K562 (cell line): ENCODE measurements around the gene EDDM13. TPM values are rescaled to one million over a fixed set of nuclear protein-coding genes. Genes with fewer than 3 reads are reported as not detected.

Experiments
- ATAC-seq: fragments of 200-7000 bp; cut with Tn5 transposase; 3 replicates; pipeline ENCODE4 v1.9.1; 2020; ENCODE audit warnings: moderate library complexity
- BruUV-seq: library from RNA; stranded (reverse); fragments of 400-500 nt; replicated peaks from 2 replicates; lab custom pipeline; 2021; lab: Mats Ljungman, UMichigan
- CTCF ChIA-PET: fragments of 300-600 bp; formaldehyde crosslinking; extraction: SDS; loops from one replicate; lab custom pipeline; 2021; ENCODE audit warnings: low intra/inter-chr PET ratio; lab: Yijun Ruan, JAX
- POLR2A ChIA-PET: fragments of 300-600, 350-650 bp; sonication (Branson Sonifier 250); formaldehyde crosslinking; extraction: SDS; loops from one replicate; lab custom pipeline; 2021; ENCODE audit warnings: antibody characterized with exemption, inconsistent platforms; lab: Yijun Ruan, JAX
- DNase-seq, 4 experiments: peaks; one replicate each; pipeline versions ENCODE4 v3.0.0 to v3.0.0-alpha.2; 2011 to 2018; ENCODE audit warnings: low spot score in 3 of 4, mixed read lengths in 3 of 4; ENCODE audit errors: extremely low read depth in 1 of 4
- FAIRE-seq: peaks from 2 replicates; lab custom pipeline; 2011; peaks lifted over from hg19 to GRCh38; lab: Jason Lieb, UNC
- H2AFZ ChIP-seq: 2 replicates; pipeline ENCODE4 v1.6.0; 2011; ENCODE audit warnings: low read depth, low read length, control low read depth, inconsistent platforms
- H3K27ac ChIP-seq: fragments of 200-600 bp; 3 replicates; pipeline ENCODE4 v1.8.0; 2011; ENCODE audit warnings: low read depth, mild to moderate bottlenecking, control low read depth, inconsistent platforms, low read length, moderate library complexity, mixed read lengths; ENCODE audit errors: extremely low read depth
- H3K27me3 ChIP-seq, 2 experiments: fragments of 300-600 bp in 1 of 2; 2 replicates in 1 of 2; 3 replicates in 1 of 2; pipeline versions ENCODE4 v1.6.0 to v1.8.0; 2011; ENCODE audit warnings: inconsistent platforms in 2 of 2, low read length in 2 of 2, mild to moderate bottlenecking in 1 of 2, mixed read lengths in 1 of 2, moderate library complexity in 1 of 2; ENCODE audit not compliant: control insufficient read depth in 2 of 2, insufficient read depth in 2 of 2
- H3K36me3 ChIP-seq: fragments of 300-600 bp; 3 replicates; pipeline ENCODE4 v1.8.0; 2011; ENCODE audit warnings: mild to moderate bottlenecking, low read length, inconsistent platforms; ENCODE audit not compliant: control insufficient read depth, insufficient read depth
- H3K4me1 ChIP-seq, 2 experiments: fragments of 200-600 bp in 1 of 2; replicated peaks in 1 of 2; 2 replicates in 1 of 2; 3 replicates in 1 of 2; pipeline versions ENCODE4 v1.5.1 to v1.8.0; 2011; ENCODE audit warnings: inconsistent platforms in 2 of 2, low read length in 2 of 2, mild to moderate bottlenecking in 1 of 2, mixed read lengths in 1 of 2, moderate library complexity in 1 of 2; ENCODE audit not compliant: control insufficient read depth in 2 of 2, insufficient read depth in 2 of 2
- H3K4me2 ChIP-seq: 2 replicates; pipeline ENCODE4 v1.6.1; 2011; ENCODE audit warnings: low read length, control low read depth, inconsistent platforms, mixed read lengths; ENCODE audit not compliant: insufficient read depth
- H3K4me3 ChIP-seq: fragments of 200-600 bp; sonication (generic), shearing (Covaris generic); 2 replicates; pipeline ENCODE4 v1.5.1; 2016; ENCODE audit warnings: control low read depth, inconsistent platforms
- H3K79me2 ChIP-seq: fragments of 200-600 bp; 3 replicates; pipeline ENCODE4 v1.8.0; 2011; ENCODE audit warnings: low read length, inconsistent platforms; ENCODE audit not compliant: control insufficient read depth, insufficient read depth
- H3K9ac ChIP-seq, 2 experiments: 2 replicates each; pipeline versions ENCODE4 v1.6.0 to v1.6.1; 2011; ENCODE audit warnings: low read depth in 2 of 2, low read length in 2 of 2, control low read depth in 1 of 2, inconsistent platforms in 1 of 2, mild to moderate bottlenecking in 1 of 2, mixed read lengths in 1 of 2; ENCODE audit not compliant: insufficient read depth in 1 of 2
- H3K9me1 ChIP-seq: one replicate; pipeline ENCODE4 v1.6.0; 2011; ENCODE audit warnings: inconsistent platforms, mild to moderate bottlenecking, low read length, moderate library complexity; ENCODE audit not compliant: control insufficient read depth, insufficient read depth
- H3K9me3 ChIP-seq: replicated peaks from 2 replicates; pipeline ENCODE4 v1.5.1; 2011; ENCODE audit warnings: low read depth, low read length, inconsistent platforms; ENCODE audit not compliant: control insufficient read depth, insufficient read depth
- H4K20me1 ChIP-seq: replicated peaks from 2 replicates; pipeline ENCODE4 v1.6.1; 2011; ENCODE audit warnings: low read length, inconsistent platforms, mixed read lengths; ENCODE audit not compliant: control insufficient read depth, insufficient read depth
- CC2D1A ChIP-seq: fragments of 450-650 bp; IDR thresholded peaks from 2 replicates; pipeline ENCODE4 v1.6.1; 2017; ENCODE audit warnings: mild to moderate bottlenecking
- CHD2 ChIP-seq: IDR thresholded peaks from 2 replicates; pipeline ENCODE4 v1.6.1; 2011; ENCODE audit warnings: low read depth, low read length
- EGR1 ChIP-seq: fragments of 450-650 bp; conservative IDR thresholded peaks from 2 replicates; pipeline ENCODE4 v1.6.1; 2017; ENCODE audit warnings: mild to moderate bottlenecking
- ESRRA ChIP-seq: fragments of 450-650 bp; IDR thresholded peaks from 2 replicates; pipeline ENCODE4 v1.6.1; 2014; ENCODE audit warnings: low read depth, mild to moderate bottlenecking, moderate library complexity, borderline replicate concordance
- GABPA ChIP-seq: fragments of 200-800 bp; sonication (Bioruptor generic); conservative IDR thresholded peaks from 2 replicates; pipeline ENCODE4 v1.6.1; 2016; ENCODE audit warnings: low read depth, missing genetic modification characterization, missing compliant biosample characterization
- IRF9 ChIP-seq: fragments of 450-650 bp; IDR thresholded peaks from 2 replicates; pipeline ENCODE4 v1.6.1; 2016; ENCODE audit warnings: missing biosample characterization, missing genetic modification characterization
- MEIS2 ChIP-seq: fragments of 450-650 bp; IDR thresholded peaks from 2 replicates; pipeline ENCODE4 v1.6.1; 2014; ENCODE audit warnings: mild to moderate bottlenecking; ENCODE audit not compliant: partially characterized antibody
- NR2C1 ChIP-seq, 2 experiments: fragments of 450-650 bp; IDR thresholded peaks; 2 replicates each; pipeline ENCODE4 v1.6.1; 2017; ENCODE audit warnings: mild to moderate bottlenecking in 2 of 2, antibody characterized with exemption in 1 of 2, inconsistent platforms in 1 of 2, missing compliant biosample characterization in 1 of 2, missing genetic modification characterization in 1 of 2
- THAP12 ChIP-seq: fragments of 250-450 bp; sonication (Bioruptor Pico); IDR thresholded peaks from 2 replicates; pipeline ENCODE4 v1.9.0; 2021; ENCODE audit warnings: mild to moderate bottlenecking, inconsistent platforms
- TRIM24 ChIP-seq, 2 experiments: fragments of 450-650 bp; IDR thresholded peaks; 2 replicates each; pipeline ENCODE4 v1.6.1; 2016
- ZFP36 ChIP-seq: fragments of 150-350 bp; IDR thresholded peaks from 2 replicates; pipeline ENCODE4 v1.6.1; 2018; ENCODE audit warnings: low read length, low read depth; ENCODE audit not compliant: partially characterized antibody
- ZNF3 ChIP-seq: fragments of 250-450 bp; sonication (Bioruptor Pico); IDR thresholded peaks from 2 replicates; pipeline ENCODE4 v1.5.0; 2021; ENCODE audit warnings: mild to moderate bottlenecking, moderate library complexity
- ZNF644 ChIP-seq: fragments of 200-800 bp; sonication (Bioruptor generic); IDR thresholded peaks from 2 replicates; pipeline ENCODE4 v1.6.1; 2016; ENCODE audit warnings: low read depth, missing genetic modification characterization, missing compliant biosample characterization
- ZNF766 ChIP-seq: fragments of 200-800 bp; sonication (Bioruptor generic); conservative IDR thresholded peaks from 2 replicates; pipeline ENCODE4 v1.6.1; 2016; ENCODE audit warnings: missing genetic modification characterization, missing compliant biosample characterization
- WGBS: fragments of 100-300 bp; shearing (Covaris generic); methylation state at CpG from one replicate; pipeline ENCODE4 v1.1.6; 2016; ENCODE audit warnings: low coverage, mixed read lengths; ENCODE audit not compliant: insufficient coverage; ENCODE audit errors: missing lambda C conversion rate; 5-methylcytosine and 5-hydroxymethylcytosine counted together
- in situ Hi-C: fragments of 300-500 bp; cut with MboI; formaldehyde crosslinking; loops from 4 replicates; pipeline ENCODE4 v1.15.0; 2018; ENCODE audit warnings: inconsistent platforms, mixed read lengths
- intact Hi-C: fragments of 100-400 bp; cut with micrococcal nuclease; formaldehyde crosslinking; loops from 2 replicates; pipeline ENCODE4 v1.14.2; 2022
- polyA plus RNA-seq, 8 experiments: library from polyadenylated mRNA; depleted of rRNA in 4 of 8; stranded (reverse) in 5 of 8; unstranded in 3 of 8; fragments of >200 nt; fragmentation: Nextera tagmentation in 2 of 8; fragmentation: Illumina TruSeq in 1 of 8; extraction: Ambion mirVana in 2 of 8; extraction: Trizol in 1 of 8; gene quantifications; 2 replicates each; pipeline versions ENCODE4 v1.2.1 to v1.2.3, GENCODE V29; 2011 to 2014; ENCODE audit warnings: inconsistent platforms in 1 of 8, missing spikeins in 1 of 8
- total RNA-seq, 7 experiments: library from RNA; depleted of rRNA in 6 of 7; stranded (reverse); fragments of >200 nt in 6 of 7; fragmentation: Illumina TruSeq in 2 of 7; extraction: Trizol in 2 of 7; gene quantifications; 2 replicates each; pipeline versions ENCODE4 v1.2.1 to v1.2.3, GENCODE V29; 2011 to 2021; ENCODE audit warnings: low replicate concordance in 1 of 7
- TF ChIP-seq, protein P1 (sequence below): sonication (generic); formaldehyde crosslinking; IDR thresholded peaks from 2 replicates; pipeline ENCODE4 v1.8.1; 2023; ENCODE audit warnings: mild to moderate bottlenecking, missing genetic modification reagents

EDDM13 gene
- total and polyA plus RNA-seq, 9 of the 15 experiments (the other 6 are each of a cell fraction or from before 2014, with no cell fraction given): 2.0 to 7.7 (median 4.1) TPM

DNA sequence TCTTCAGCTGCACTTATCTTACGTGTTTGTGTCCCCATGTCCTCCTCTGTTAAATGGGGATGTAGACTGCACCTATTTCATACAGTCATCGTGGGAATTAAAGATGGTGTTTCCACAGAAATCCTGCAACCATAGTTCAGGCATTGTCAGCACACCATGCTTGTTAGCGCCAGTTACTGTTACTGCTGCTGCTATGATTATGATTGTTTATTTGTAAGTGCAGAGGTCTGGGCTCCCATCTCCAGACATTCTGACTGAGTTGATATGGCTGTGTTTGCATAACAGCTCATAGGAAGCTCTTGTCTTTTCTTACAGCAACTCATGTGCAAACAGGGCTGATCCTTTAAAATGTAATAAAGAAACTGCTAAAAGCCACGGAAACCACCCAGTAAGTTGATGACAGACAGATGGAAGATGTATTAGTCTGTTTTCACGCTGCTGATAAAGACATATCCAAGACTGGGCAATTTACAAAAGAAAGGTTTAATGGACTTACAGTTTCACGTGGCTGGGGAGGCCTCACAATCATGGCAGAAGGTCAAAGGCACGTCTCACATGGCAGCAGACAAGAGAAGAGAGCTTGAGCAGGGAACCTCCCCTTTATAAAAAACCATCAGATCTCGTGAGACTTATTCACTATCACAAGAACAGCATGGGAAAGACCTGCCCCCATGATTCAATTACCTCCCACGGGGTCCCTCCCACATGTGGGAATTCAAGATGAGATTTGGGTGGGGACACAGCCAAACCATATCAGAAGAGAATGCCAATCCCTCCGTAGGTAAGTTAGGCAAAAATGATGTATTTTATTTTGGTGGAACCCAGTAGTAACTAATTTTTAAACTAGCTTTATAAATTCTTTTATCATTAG lies 40.5 kb downstream of the EDDM13 start:
- no TSS peak for BruUV-seq
- no peaks in the 10 kb centered on the region for H3K27me3 ChIP-seq
- H3K4me3 ChIP-seq: no peak overlapping the region
- H3K9me1 ChIP-seq: no peaks in the 10 kb centered on the region
- peak overlapping the region; percentile 99 for H3K4me2 ChIP-seq
- FAIRE-seq (no peak), DNase-seq (peak in 1 of 4 experiments; percentile 23), ATAC-seq (no peak)
- ChIA-PET POLR2A (interaction anchor here (0.7 to 1.2 kb wide), 2 partner anchors 47 to 315 kb away, joined by 3 read pairs; no protein-coding TSS in a partner anchor), CTCF (no interaction called here)
- peak overlapping the region; percentile 3; the same call in 1 of the 3 replicates for H3K27ac ChIP-seq
- H3K36me3 ChIP-seq: peaks cover 34% of the 10 kb centered on the region
- no peak overlapping the region for H3K9ac ChIP-seq
- H2AFZ ChIP-seq: 0 out of 2 replicates have a peak overlapping the region, but pooled peaks have one; percentile 100
- H4K20me1 ChIP-seq: no peaks in the 10 kb centered on the region
- H3K9me3 ChIP-seq: peaks cover 3% of the 10 kb centered on the region; the same call in 1 of the 2 replicates
- intact Hi-C loops (loop anchor here (5.0 kb wide), 1 partner anchor 39 kb away; no protein-coding TSS in a partner anchor), in situ Hi-C loops (loop anchor here (25.0 kb wide), 1 partner anchor 676 kb away; the partner anchor contains the start of genes CCDC106, ZNF580 and ZNF581)
- peaks cover 17 to 19% of the 10 kb centered on the region in 2 experiments for H3K4me1 ChIP-seq
- WGBS: 53% methylated on average over 10 of the region's 10 CpGs
- peaks cover 12% of the 10 kb centered on the region for H3K79me2 ChIP-seq
- TF ChIP-seq ZNF644 (no peak), NR2C1 (IDR thresholded peaks at IDR 0.05) (0 out of 2 replicates have a peak, but pooled peaks have one; percentile 13), NR2C1 (tag; IDR thresholded peaks at IDR 0.05) (0 out of 2 replicates have a peak, but pooled peaks have one; percentile 12), CHD2 (peak; percentile 39; the same call in 1 of the 2 replicates), ZFP36 (peak; percentile 50), ZNF766 (CRISPR knock-in tag) (peak; percentile 56; the same call in 1 of the 2 replicates), IRF9 (tag) (no peak), EGR1 (peak; percentile 46; the same call in 1 of the 2 replicates), THAP12 (CRISPR knock-in tag) (no peak), MEIS2 (peak; percentile 47), CC2D1A (0 out of 2 replicates have a peak, but pooled peaks have one; percentile 32), GABPA (tag) (no peak), TRIM24 (IDR thresholded peaks at IDR 0.05) (peak in 1 of 2 experiments; percentile 54; a peak in 1 of 4 replicates), ESRRA (no peak), ZNF3 (CRISPR knock-in tag) (no peak)
- TF ChIP-seq, protein P1, sequence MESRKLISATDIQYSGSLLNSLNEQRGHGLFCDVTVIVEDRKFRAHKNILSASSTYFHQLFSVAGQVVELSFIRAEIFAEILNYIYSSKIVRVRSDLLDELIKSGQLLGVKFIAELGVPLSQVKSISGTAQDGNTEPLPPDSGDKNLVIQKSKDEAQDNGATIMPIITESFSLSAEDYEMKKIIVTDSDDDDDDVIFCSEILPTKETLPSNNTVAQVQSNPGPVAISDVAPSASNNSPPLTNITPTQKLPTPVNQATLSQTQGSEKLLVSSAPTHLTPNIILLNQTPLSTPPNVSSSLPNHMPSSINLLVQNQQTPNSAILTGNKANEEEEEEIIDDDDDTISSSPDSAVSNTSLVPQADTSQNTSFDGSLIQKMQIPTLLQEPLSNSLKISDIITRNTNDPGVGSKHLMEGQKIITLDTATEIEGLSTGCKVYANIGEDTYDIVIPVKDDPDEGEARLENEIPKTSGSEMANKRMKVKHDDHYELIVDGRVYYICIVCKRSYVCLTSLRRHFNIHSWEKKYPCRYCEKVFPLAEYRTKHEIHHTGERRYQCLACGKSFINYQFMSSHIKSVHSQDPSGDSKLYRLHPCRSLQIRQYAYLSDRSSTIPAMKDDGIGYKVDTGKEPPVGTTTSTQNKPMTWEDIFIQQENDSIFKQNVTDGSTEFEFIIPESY: peak; percentile 56; the same call in 1 of the 2 replicates
